T-helper 17 cell (primary cell): Measurements from ENCODE around the gene CMAS. TPM values are rescaled to one million over a fixed set of nuclear protein-coding genes. Genes with fewer than 3 reads are reported as not detected.
A peak's percentile ranks its signal among the peaks of the same experiment; 100 is the strongest.
"Not testable (repeated sequence)": the region's sequence is repeated elsewhere in the genome, so short reads cannot be mapped to it uniquely, and the experiment has no call there.

Experiments
- ATAC-seq: fragments of 150-1000 bp; cut with Tn5 transposase; 2 replicates; pipeline ENCODE4 v1.10.0; 2021; ENCODE audit warnings: mild to moderate bottlenecking, moderate library complexity
- DNase-seq, 3 donors: peaks; one replicate each; pipeline versions ENCODE4 v3.0.0 to v3.0.0-alpha.2; 2020 to 2021
- H3K9me3 ChIP-seq: one replicate; pipeline ENCODE4 v1.7.0; 2013; ENCODE audit warnings: low read length, mild to moderate bottlenecking; ENCODE audit not compliant: control insufficient read depth, poor library complexity, severe bottlenecking
- H3K27ac Mint-ChIP-seq: one replicate; pipeline ENCODE4 v1.8.0; 2022; ENCODE audit warnings: mild to moderate bottlenecking, moderate library complexity, mixed read lengths
- H3K27me3 Mint-ChIP-seq: one replicate; pipeline ENCODE4 v1.8.0; 2022; ENCODE audit warnings: mixed read lengths
- H3K36me3 Mint-ChIP-seq: one replicate; pipeline ENCODE4 v1.8.0; 2022; ENCODE audit warnings: low read depth, mixed read lengths
- H3K4me1 Mint-ChIP-seq: one replicate; pipeline ENCODE4 v1.8.0; 2022; ENCODE audit warnings: mild to moderate bottlenecking, mixed read lengths
- H3K4me3 Mint-ChIP-seq: one replicate; pipeline ENCODE4 v1.8.0; 2022; ENCODE audit warnings: mild to moderate bottlenecking, moderate library complexity, mixed read lengths
- total RNA-seq, 4 donors: library from RNA in 2 of 4; stranded (reverse) in 2 of 4; gene quantifications; one replicate each; pipeline ENCODE4 v1.2.3 and lab custom pipeline; 2022 to 2026

Gene CMAS
- total RNA-seq, 2 donors from 2014 or later: 10.7 to 15.2 TPM

- not testable (repeated sequence) for DNase-seq, H3K9me3 ChIP-seq, H3K36me3 Mint-ChIP-seq, ATAC-seq, H3K4me3 Mint-ChIP-seq, H3K27me3 Mint-ChIP-seq, H3K27ac Mint-ChIP-seq
- peaks cover 19% of the 10 kb centered on the region for H3K4me1 Mint-ChIP-seq
These were observed 7.0 kb downstream of the CMAS start for GRCh38 chr12:22052994-22053393.

DNA sequence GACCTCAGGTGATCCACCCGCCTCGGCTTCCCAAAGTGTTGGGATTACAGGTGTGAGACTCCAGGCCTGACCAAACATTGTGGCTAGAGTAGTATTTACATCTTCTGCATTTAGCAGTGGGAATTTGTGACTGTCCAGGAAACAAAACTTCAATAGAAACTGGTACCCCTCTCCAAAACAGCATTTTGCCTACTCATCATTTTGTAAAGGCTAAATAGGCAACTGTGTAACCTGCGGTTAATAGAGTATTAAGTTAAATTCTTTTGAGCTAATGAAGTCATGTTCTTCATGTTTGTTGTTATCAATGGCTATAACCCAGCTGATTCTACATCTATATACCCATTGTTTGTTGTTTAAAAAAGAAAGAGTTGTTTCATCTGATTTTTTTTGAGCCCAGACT, 8.1 kb downstream of the CMAS start:
- Mint-ChIP-seq H3K27me3 (no peaks in the 10 kb centered on the region), H3K27ac (no peak overlapping the region), H3K4me3 (no peak overlapping the region), H3K4me1 (peaks cover 12% of the 10 kb centered on the region), H3K36me3 (peaks cover 3% of the 10 kb centered on the region)
- DNase-seq (no peak), ATAC-seq (no peak)
- H3K9me3 ChIP-seq: no peaks in the 10 kb centered on the region

DNA sequence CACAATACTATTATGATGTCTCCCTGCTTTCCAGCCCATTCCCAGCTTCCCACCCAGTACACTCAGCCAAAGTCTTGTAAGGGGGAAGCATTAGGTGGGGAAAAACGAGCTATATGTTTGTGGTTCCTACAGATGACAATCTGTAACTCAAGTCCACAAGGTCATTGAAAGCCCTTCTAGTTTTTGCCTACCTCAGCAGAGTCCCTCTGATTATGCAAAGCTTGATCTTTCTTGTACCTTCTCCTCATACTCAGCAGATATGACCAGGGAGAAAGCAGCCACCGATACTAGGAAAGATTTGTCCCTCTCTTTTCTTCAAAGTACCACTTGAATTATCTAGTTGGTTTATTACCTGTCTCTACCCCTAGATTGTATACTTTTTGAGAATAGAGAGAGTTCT, 10.6 kb downstream of the CMAS start:
- H3K27ac Mint-ChIP-seq: no peak overlapping the region
- DNase-seq (no peak), ATAC-seq (no peak)
- H3K36me3 Mint-ChIP-seq: peaks cover 3% of the 10 kb centered on the region
- H3K4me3 Mint-ChIP-seq: no peak overlapping the region
- peaks cover 2% of the 10 kb centered on the region for H3K4me1 Mint-ChIP-seq
- no peaks in the 10 kb centered on the region for H3K27me3 Mint-ChIP-seq
- no peaks in the 10 kb centered on the region for H3K9me3 ChIP-seq

- peaks cover 7% of the 10 kb centered on the region for H3K36me3 Mint-ChIP-seq
- DNase-seq: no peak
- no peak for ATAC-seq
- no peaks in the 10 kb centered on the region for H3K4me1 Mint-ChIP-seq
- H3K9me3 ChIP-seq: no peaks in the 10 kb centered on the region
- no peak overlapping the region for H3K27ac Mint-ChIP-seq
- H3K27me3 Mint-ChIP-seq: no peaks in the 10 kb centered on the region
- no peak overlapping the region for H3K4me3 Mint-ChIP-seq
These were observed 14.1 kb downstream of the CMAS start for GRCh38 chr12:22059976-22060647.

GRCh38 chr12:22064968-22065367, 18.9 kb downstream of the CMAS start:
- DNase-seq (no peak), ATAC-seq (no peak)
- no peaks in the 10 kb centered on the region for H3K9me3 ChIP-seq
- Mint-ChIP-seq H3K36me3 (peaks cover 7% of the 10 kb centered on the region), H3K4me1 (peaks cover 3% of the 10 kb centered on the region), H3K4me3 (no peak overlapping the region), H3K27me3 (no peaks in the 10 kb centered on the region), H3K27ac (no peak overlapping the region)

DNA sequence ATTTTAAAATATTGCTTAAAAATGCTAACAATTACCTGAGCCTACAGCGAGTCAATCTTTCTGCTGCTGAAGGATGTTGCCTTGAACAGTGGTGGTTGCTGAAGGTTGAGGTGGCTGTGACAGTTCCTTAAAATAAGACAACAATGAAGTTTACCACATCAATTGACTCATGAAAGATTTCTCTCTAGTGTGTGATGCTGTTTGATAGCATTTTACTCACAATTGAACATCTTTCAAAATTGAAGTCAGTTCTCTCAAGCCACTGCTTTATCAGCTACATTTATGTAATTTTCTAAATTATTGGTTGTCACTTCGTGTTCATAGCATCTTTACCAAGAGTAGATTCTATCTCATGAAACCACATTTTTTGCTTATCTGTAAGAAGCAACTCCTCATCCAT, 20.3 kb downstream of the CMAS start:
- H3K36me3 Mint-ChIP-seq: peaks cover 7% of the 10 kb centered on the region
- ATAC-seq: no peak
- H3K27ac Mint-ChIP-seq: no peak overlapping the region

GRCh38 chr12:22069851-22070250, 23.8 kb downstream of the CMAS start:
- Mint-ChIP-seq H3K27ac (no peak overlapping the region), H3K4me3 (no peak overlapping the region)
- ATAC-seq: no peak

More for the DNA sequence above, 20.3 kb downstream of the CMAS start:
- no peaks in the 10 kb centered on the region for H3K9me3 ChIP-seq
- Mint-ChIP-seq H3K27me3 (peaks cover 4% of the 10 kb centered on the region), H3K4me1 (peaks cover 3% of the 10 kb centered on the region), H3K4me3 (no peak overlapping the region)
- no peak for DNase-seq

DNA sequence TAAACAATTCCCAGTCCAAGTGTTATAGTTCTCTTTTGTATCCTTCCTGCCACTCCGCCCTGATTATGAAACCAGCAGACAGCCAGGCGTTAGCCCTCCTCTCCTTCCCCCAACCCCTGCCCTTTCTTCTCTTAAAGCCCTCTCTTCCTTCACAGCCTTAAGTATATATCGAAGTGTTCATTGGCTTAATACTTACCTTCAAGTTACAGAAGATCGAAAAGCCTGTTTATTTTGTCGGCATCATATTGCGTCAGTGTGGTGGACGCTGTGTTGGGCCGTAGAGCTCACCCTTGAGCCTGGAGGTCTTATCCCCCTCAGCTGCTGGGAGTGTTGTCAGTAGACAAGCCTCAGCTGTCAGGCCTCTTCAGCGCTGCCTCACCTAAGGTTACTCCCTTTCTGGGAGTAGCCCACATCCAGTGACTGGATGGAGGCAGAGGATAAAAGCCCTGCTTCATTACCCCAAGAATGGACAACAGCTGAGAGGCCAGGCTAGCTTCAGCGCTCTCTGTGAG, 36.2 kb downstream of the CMAS start:
- H3K36me3 Mint-ChIP-seq: no peaks in the 10 kb centered on the region

More at GRCh38 chr12:22069851-22070250, 23.8 kb downstream of the CMAS start:
- H3K9me3 ChIP-seq: no peaks in the 10 kb centered on the region
- peaks cover 2% of the 10 kb centered on the region for H3K36me3 Mint-ChIP-seq
- H3K4me1 Mint-ChIP-seq: peaks cover 3% of the 10 kb centered on the region
- DNase-seq: no peak
- peaks cover 7% of the 10 kb centered on the region for H3K27me3 Mint-ChIP-seq

DNA sequence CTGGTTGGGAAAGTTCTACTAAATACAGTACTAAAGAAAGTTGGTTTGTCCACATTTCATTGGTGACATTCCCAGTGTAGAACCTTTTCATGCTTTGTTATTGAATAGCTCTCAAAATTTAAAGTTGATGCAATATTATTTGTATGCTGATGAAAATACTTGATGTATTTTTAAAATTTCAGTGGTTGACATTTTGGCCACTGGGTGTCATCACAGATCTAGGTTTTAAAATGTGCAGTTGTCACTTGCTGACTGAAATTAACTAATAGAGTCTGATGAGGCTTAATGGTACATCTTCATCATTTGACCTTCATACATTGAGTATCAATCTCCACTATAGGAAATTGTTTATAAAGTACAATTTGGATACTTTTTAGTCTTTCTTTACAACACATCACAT, 37.1 kb downstream of the CMAS start:
- ATAC-seq: peak; percentile 54
- Mint-ChIP-seq H3K27me3 (no peaks in the 10 kb centered on the region), H3K27ac (no peak overlapping the region), H3K4me1 (no peaks in the 10 kb centered on the region), H3K36me3 (no peaks in the 10 kb centered on the region), H3K4me3 (no peak overlapping the region)
- H3K9me3 ChIP-seq: no peaks in the 10 kb centered on the region
- peak in 1 of 3 donors; percentile 17 for DNase-seq

More for the DNA sequence above, 36.2 kb downstream of the CMAS start:
- no peak overlapping the region for H3K4me3 Mint-ChIP-seq
- DNase-seq: no peak
- no peaks in the 10 kb centered on the region for H3K9me3 ChIP-seq
- H3K27me3 Mint-ChIP-seq: no peaks in the 10 kb centered on the region
- no peaks in the 10 kb centered on the region for H3K4me1 Mint-ChIP-seq
- no peak for ATAC-seq
- H3K27ac Mint-ChIP-seq: peak overlapping the region; percentile 4

DNA sequence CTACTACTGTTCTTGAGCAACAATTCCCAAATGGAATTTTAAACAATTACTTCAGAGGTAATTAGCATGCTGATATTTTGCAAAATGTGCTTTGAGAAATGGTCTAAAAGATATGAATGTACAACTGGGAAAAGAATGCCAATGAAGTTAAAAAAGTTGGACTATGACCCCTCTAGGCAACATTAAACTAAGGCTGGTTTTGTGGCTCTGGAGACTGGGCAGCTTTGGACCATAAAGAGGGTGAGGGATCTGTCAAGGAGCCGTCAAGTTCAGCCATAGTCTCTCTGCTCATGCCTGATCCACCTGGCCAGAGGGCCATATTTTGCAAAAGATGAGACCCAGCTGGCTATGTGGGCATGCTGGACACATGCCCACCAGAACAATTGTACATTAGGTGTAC, 38.8 kb downstream of the CMAS start:
- DNase-seq (no peak), ATAC-seq (no peak)
- Mint-ChIP-seq H3K27ac (no peak overlapping the region), H3K4me3 (no peak overlapping the region), H3K4me1 (no peaks in the 10 kb centered on the region), H3K36me3 (no peaks in the 10 kb centered on the region), H3K27me3 (no peaks in the 10 kb centered on the region)
- no peaks in the 10 kb centered on the region for H3K9me3 ChIP-seq

DNA sequence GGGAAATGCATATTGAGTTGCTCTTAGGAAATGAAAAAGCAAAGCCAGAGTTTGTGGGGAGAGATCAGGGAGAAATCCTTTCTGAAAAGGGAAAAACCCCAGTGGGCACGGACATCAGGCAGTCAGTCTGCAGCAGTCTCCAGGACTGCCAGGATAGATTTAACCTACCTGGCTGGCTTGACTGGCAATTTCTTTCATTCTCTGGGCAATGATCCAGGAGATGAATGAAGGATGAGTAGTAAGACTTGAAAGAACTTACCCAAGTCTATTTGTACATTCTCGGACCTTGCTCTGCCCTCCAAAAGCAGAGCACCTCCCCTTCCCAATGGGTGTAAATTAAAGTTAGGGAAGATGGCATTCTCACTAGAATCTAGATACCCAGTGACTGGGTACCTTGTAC, 42.9 kb downstream of the CMAS start:
- ATAC-seq (no peak), DNase-seq (no peak)
- H3K4me3 Mint-ChIP-seq: no peak overlapping the region

DNA sequence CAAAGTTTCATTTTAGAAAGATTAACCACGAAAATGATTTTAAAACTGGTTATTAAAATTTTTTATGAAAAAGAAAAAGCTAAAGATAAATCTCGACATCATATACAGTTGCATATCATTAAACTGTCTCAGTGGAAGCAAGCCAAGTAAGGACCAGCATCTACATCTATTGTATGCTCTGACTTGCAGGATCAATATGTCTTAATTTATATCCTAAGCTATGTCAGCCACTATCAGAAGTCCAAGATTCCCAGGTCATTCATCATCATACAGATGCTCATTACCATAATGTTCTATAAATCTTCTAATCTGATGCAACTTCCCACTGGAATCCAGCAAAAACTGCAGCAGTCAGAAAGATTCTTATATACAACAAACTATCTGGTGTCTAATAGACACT, 43.5 kb downstream of the CMAS start:
- no peaks in the 10 kb centered on the region for H3K27me3 Mint-ChIP-seq

More for the DNA sequence above, 42.9 kb downstream of the CMAS start:
- no peaks in the 10 kb centered on the region for H3K9me3 ChIP-seq
- no peak overlapping the region for H3K27ac Mint-ChIP-seq
- H3K27me3 Mint-ChIP-seq: no peaks in the 10 kb centered on the region
- no peaks in the 10 kb centered on the region for H3K4me1 Mint-ChIP-seq
- no peaks in the 10 kb centered on the region for H3K36me3 Mint-ChIP-seq

DNA sequence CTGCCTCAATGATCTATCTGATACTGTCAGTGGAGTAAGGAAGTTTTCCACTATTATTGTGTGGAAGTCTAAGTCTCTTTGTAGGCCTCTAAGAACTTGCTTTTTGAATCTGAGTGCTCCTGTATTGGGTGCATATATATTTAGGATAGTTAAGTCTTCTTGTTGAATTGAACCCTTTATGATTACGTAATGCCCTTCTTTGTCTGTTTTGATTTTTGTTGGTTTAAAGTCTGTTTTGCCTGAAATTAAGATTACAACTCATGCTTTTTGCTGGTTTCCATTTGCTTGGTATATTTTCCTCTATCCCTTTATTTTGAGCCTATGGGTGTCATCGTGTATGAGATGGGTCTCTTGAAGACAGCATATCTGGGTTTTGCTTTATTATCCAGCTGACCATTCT, 53.0 kb downstream of the CMAS start:
- not testable (repeated sequence) for H3K27me3 Mint-ChIP-seq, H3K4me1 Mint-ChIP-seq, H3K4me3 Mint-ChIP-seq, DNase-seq, ATAC-seq, H3K27ac Mint-ChIP-seq, H3K36me3 Mint-ChIP-seq, H3K9me3 ChIP-seq

More for the DNA sequence above, 43.5 kb downstream of the CMAS start:
- no peaks in the 10 kb centered on the region for H3K9me3 ChIP-seq
- DNase-seq: no peak
- ATAC-seq: no peak
- H3K36me3 Mint-ChIP-seq: no peaks in the 10 kb centered on the region
- no peak overlapping the region for H3K27ac Mint-ChIP-seq
- no peak overlapping the region for H3K4me3 Mint-ChIP-seq
- no peaks in the 10 kb centered on the region for H3K4me1 Mint-ChIP-seq
